ENCODE data around the gene PTAR1. TPM values are rescaled to one million over a fixed set of nuclear protein-coding genes. Genes with fewer than 3 reads are reported as not detected.
A peak's percentile ranks its signal among the peaks of the same experiment; 100 is the strongest.

PTAR1 gene
- polyA plus RNA-seq, 1 experiment: 12.4 TPM

DNA sequence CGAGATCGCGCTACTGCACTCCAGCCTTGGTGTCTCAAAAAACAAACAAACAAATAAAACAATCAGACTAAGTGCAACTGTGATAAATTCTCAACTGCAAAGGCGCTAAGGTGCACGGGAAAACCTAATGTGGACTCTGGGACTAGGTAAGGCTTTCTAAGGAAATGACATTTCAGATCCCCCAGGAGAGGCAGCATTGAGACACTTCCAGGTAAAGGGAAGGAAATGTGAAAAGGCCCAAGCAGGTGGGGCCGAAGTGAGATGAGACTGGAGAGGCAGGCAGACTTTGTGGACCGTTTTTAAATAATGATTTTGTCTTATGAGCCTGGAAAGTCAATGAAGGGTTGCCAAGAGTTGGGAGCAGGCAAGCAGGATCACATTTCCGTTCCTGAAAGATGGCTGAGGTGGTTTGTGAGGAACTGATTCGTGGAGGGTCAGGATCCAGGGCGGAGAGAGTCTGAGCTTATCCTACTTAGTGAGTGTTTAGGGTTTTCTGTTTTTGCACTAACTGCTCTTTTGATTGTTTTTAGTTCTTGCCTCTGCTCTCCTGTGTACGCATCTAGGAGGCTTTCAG is 85.6 kb downstream of the PTAR1 start:
- H3K36me3 ChIP-seq (ENCODE audit: control insufficient read depth, insufficient read depth, low read length): no peaks in the 10 kb centered on the region
- H3K4me3 ChIP-seq (ENCODE audit: low read depth, low read length): no peak overlapping the region
- DNase-seq (ENCODE audit: low read depth): no peak
- no peaks in the 10 kb centered on the region for H3K27me3 ChIP-seq (ENCODE audit: control insufficient read depth, insufficient read depth, low read length)
- ChIA-PET POLR2A (no interaction called here), CTCF (interaction anchor here (0.7 to 2.2 kb wide), 13 partner anchors 9 to 887 kb away, joined by 3 to 19 read pairs (median 3); no protein-coding TSS in a partner anchor)
- no peak for TF ChIP-seq CTCF (IDR thresholded peaks at IDR 0.05; ENCODE audit: insufficient read depth, low read depth, low read length)

- no peak for DNase-seq (ENCODE audit: low read depth)
- ChIA-PET POLR2A (no interaction called here), CTCF (interaction anchor here (0.6 to 2.4 kb wide), 28 partner anchors 8 to 888 kb away, joined by 3 to 21 read pairs (median 3); no protein-coding TSS in a partner anchor)
- no peak for TF ChIP-seq CTCF (IDR thresholded peaks at IDR 0.05; ENCODE audit: insufficient read depth, low read depth, low read length)
- no peaks in the 10 kb centered on the region for H3K27me3 ChIP-seq (ENCODE audit: control insufficient read depth, insufficient read depth, low read length)
- no peaks in the 10 kb centered on the region for H3K36me3 ChIP-seq (ENCODE audit: control insufficient read depth, insufficient read depth, low read length)
- H3K4me3 ChIP-seq (ENCODE audit: low read depth, low read length): peak overlapping the region; percentile 84
Observed at GRCh38 chr9:69673311-69673640, 86.5 kb downstream of the PTAR1 start.

DNA sequence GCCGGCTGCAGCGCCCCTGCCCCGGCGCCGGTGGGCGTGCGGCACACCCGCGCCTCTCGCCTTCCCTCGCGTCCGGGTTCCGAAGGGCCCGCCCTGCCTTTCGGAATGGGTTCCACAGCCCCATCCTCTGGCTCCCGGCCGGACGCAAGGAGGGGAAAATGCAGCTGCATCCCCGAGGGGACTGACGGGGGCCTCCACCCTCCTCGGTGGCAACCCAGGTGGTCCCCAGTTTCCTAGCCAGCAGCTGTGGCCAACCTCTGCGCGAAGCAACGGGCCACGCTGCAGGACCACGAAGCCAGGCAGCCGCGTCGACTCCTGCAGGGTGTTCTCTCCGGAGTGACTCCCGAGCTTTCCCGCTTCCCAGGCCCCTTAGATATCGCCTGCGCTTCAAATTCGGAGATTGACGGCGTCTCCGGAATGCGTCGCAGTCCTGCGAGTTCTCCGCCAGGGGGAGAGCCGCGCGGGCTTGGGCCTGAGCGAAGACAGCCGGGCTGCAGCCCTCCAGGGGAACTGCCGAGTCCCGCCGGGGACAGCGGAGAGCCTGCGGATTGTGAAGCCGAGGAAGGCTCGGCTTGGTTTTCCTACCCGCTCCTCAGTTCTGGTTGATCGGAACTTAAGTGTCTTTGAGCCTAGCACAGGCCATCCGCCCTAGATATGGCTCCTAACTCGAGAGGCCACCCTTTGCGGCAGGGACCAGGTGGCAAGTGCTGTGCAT is 87.1 kb downstream of the PTAR1 start:
- no peak for DNase-seq (ENCODE audit: low read depth)
- no peaks in the 10 kb centered on the region for H3K27me3 ChIP-seq (ENCODE audit: control insufficient read depth, insufficient read depth, low read length)
- peak overlapping the region; percentile 84 for H3K4me3 ChIP-seq (ENCODE audit: low read depth, low read length)
- no peaks in the 10 kb centered on the region for H3K36me3 ChIP-seq (ENCODE audit: control insufficient read depth, insufficient read depth, low read length)
- TF ChIP-seq CTCF (IDR thresholded peaks at IDR 0.05; ENCODE audit: insufficient read depth, low read depth, low read length): peak; percentile 91
- POLR2A ChIA-PET: no interaction called here
- CTCF ChIA-PET: interaction anchor here (0.6 to 2.4 kb wide), 39 partner anchors 8 to 554 kb away, joined by 3 to 21 read pairs (median 3); no protein-coding TSS in a partner anchor

- no peaks in the 10 kb centered on the region for H3K36me3 ChIP-seq (ENCODE audit: control insufficient read depth, insufficient read depth, low read length)
- ChIA-PET CTCF (interaction anchor here (0.6 to 2.4 kb wide), 26 partner anchors 11 to 555 kb away, joined by 3 to 21 read pairs (median 3); no protein-coding TSS in a partner anchor), POLR2A (no interaction called here)
- no peaks in the 10 kb centered on the region for H3K27me3 ChIP-seq (ENCODE audit: control insufficient read depth, insufficient read depth, low read length)
- H3K4me3 ChIP-seq (ENCODE audit: low read depth, low read length): peak within 1 kb of the TSS; percentile 84
- peak; percentile 18; the same call in 1 of the 2 replicates for TF ChIP-seq CTCF (IDR thresholded peaks at IDR 0.05; ENCODE audit: insufficient read depth, low read depth, low read length)
- DNase-seq (ENCODE audit: low read depth): no peak
Observed at GRCh38 chr9:69671879-69672595, 87.8 kb downstream of the PTAR1 start, which contains the start of gene APBA1. Gene APBA1 (minus strand): TSS chr9:69672371.
